A375 (cell line): Measurements from ENCODE around the gene WT1. TPM values are rescaled to one million over a fixed set of nuclear protein-coding genes. Genes with fewer than 3 reads are reported as not detected.

Experiments used
- small RNA-seq: library from RNA; depleted of rRNA; stranded (forward); fragments of <200 nt; gene quantifications from one replicate; pipeline ENCODE3, GENCODE V24; 2014
- total RNA-seq: library from RNA; depleted of rRNA; stranded (reverse); fragments of >200 nt; shearing (Covaris generic); gene quantifications from 2 replicates; pipeline ENCODE4 v1.2.3, GENCODE V29; 2014; rRNA removed

Gene WT1
- total RNA-seq, result 4.4 and 6.0 TPM in 2 replicates

GRCh38 chr11:32435511-32435941 is at the start of gene WT1:
Gene WT1, minus strand, starts transcription at chr11:32435539.

Small RNAs within 50 kb of the gene (small RNA-seq; reads per million reads assigned to genes)
- gene RF02204 (not detected), gene RF02205 (not detected)

Other genes with a start within 250 kb of the WT1 start
- 758 and 888 TPM in 2 replicates for gene EIF3M, start 148.3 kb upstream of the WT1 start, total RNA-seq